ENCODE results near the gene ZNF335.
"Not testable (repeated sequence)": the region's sequence is repeated elsewhere in the genome, so short reads cannot be mapped to it uniquely, and the experiment has no call there.

ZNF335 gene

DNA sequence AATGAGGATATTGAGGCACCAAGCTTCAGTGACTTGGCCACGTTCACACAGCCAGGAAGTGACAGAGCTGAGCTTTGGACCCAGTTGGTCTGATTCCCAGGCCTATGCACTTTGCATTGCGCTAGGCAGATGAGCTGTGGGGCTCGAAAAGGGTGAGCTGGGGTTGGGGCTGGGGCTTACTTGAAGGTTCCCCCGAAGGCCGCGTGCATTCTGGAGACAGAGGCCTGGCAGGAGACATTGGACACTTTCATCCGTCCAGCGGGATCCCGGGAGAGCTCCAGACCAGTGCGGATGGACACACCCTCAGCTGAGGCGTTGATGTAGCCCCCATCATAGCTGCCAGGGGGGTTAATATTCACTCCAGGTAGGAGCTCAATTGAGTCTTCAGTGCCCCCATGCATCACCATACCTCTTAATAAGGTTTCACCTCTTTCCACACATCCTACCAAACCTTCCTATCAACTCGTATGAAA is 62.6 kb downstream of the ZNF335 start:
- DNase-seq = no peak

DNA sequence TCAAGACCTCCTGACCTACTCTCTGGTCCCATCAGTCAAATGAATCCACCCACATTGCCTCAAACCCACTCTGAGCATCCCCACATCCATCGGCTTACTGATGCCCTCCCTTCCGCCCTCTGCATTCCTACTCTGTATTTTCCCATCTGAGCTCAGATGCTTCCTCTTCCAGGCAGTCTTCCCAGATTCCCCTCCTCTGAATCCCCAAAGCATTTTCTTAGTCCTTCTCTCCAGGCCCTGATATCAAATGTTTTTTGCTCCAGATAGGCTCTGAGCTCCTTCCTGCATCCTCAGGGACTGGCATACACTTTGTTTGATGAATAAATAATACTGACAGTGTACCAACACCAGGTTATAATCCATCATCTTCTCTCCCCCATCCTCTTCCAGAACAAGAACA is 63.9 kb downstream of the ZNF335 start:
- no peak for DNase-seq

DNA sequence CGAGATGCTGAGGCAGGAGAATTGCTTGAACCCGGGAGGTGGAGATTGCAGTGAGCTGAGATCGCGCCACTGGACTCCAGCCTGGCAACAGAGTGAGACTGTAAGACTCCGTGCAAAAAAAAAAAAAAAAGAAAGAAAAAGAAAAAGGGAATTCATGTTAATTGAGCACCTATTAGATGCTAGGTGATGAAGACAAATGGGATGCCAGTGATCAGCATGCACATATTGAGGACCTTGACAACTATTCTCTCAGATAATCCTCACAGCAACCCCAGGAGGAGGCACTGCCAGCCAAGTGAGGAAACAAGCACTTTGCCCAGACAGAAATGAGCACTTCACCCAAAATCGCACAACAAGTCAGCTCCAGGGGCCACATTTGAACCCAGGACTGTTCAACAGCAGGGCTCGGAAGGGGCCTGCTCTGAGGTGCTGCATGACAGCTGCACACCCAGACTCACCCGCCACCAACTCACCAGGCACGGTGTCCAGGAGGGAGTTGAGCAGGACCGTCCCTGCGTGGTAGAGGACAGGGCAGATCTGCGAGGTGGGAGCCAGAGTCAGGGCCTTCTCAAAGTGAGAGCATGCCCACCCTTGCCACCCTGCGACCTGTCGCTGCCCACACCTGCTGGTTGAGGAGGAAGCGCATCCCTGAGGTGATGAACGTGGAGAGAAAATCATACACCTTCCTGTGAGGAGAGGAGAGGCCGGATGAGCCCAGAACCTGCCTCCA is 64.6 kb downstream of the ZNF335 start:
- DNase-seq = no peak

DNA sequence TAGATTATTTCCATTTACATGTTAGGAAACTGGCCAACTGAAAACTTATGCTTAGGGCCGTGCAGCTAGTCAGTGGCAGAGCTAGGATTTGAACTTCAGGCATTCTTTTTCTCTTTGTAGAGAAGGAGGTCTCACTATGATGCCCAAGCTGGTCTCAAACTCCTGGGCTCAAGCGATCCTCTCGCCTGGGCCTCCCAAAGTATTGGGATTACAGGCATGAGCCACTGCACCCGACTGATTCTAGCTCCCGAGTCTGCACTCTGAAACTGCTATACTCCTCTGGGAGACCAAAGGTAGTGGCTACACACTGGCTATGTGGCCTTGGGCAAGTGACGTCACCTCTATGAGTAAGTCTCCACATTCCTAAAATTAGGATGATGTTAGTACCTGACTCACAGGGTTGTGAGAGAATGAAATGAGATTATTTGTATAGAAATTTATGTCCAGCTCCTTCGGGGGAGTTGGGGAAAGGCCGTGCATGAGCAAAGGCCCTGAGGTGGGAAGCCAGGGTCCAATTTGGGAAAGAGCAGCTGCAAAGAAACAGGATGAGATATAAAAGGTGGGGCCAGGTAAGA is 66.4 kb downstream of the ZNF335 start:
- DNase-seq = peak; percentile 44

DNA sequence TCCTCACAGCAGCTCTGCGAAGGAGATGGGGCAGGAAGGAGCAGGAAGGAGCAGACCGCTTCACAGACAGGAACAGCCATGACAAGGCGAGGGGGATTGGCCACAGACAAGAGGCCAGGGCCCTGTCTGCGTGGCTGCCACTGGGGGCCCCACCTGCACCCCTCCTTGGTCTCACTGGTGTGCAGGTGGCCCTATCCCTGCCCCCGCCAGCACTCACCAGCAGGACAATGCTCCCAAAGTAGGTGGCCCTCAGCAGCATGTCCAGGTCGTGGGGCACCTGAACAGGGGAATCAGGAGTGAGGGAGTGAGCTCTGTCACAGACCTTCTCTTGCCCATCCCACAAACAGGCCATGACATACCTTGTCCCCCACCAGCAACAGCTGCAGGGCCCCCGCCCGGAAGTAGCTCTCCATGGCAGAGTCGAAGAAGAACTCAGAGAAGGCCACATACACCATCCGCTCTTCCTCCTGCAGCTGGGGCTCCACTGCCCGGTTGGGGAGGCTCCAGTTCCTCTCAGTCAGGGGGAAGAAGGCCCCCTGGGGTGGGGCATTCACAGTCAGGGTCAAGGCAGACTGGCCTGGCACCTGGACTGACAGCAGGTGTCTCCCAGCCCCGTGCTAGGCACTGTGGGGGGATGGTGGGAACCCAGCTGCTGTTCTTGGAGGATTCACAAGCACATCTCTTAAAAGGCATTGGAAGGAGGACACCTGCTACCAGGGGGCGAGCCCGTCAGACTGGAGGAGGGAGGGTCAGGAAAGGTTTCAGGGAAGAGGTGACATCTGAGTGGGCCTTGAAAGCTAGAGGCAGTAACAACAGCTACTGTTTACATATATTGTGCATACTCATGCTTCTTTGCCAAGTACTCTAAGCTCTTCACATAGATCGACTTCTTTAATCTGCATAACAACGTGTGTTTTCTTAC is 67.2 kb downstream of the ZNF335 start:
- no peak for DNase-seq

DNA sequence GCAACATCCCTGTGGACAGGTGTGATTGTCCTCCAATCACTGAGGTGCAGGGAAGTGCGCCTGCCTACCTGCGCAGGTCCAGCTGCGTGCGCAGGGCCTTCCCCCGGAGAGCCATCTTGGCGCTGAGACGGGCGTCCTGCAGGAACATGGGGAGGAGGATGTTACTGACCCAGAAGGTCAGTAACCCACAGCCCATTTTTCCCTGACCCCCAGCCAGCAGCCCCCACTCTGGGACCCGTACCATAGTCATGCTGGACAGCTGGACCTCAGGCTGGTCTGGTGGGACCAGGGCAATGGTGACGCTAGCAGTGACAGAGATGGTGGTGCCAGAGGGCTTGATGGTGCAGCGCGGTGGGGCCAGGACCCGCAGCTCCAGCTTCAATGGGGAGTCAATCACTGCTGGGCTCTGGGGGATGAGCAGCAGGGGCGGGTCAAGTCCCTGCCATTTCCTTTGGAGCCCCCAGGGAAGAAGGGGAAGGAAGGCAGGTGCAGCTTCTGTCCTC is 69.8 kb downstream of the ZNF335 start:
- no peak for DNase-seq

DNA sequence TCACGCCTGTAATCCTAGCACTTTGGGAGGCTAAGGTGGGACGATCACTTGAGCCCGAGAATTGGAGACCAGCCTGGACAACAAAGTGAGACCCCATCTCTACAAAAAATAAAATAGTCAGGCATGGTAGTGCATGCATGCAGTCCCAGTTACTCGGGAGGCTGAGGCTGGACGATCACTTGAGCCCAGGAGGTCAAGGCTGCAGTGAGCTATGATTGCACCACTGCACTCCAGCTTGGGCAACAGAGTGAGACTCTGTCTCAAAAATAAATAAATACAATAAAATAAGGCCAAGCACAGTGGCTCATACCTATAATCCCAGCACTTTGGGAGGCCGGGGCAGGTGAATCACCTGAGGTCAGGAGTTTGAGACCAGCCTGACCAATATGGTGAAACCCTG is 70.7 kb downstream of the ZNF335 start:
- not testable (repeated sequence) for DNase-seq

DNA sequence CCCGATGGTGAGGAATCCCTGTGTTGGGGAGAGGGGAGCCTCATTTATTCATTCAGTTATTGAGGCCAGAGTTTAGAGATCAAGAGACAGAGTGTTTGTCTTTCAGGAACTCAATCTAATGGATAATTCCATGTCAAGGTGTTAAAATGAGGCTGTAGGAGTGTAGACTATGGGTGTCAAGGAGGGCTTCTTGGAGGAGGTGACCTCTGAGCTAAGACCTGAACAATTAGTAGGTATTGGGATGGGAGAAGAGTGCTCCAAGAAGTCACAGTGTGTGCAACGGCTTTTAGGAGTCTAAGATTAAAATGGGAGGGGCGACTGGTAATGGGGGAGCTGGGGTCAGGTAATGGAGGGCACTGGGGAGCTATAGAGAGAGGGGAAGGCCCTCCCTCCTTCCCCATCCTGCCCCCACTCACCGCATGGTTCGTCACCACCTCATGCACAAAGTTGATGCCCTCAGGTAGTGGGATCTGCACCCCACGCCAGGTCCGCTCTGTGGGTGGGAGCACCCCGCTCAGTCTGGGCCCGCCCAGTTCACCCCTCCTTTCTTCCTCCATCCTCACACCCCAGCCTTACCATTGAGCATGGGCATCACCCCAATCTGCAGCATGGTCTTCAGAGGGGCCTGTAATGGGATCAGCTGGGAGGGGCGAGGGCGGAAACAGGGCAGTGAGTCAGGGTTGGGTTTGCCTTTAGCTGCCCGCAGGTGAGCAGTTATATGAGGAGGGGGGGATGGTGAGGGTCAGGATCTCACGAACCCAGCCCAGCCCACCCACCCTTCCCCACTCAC is 72.8 kb downstream of the ZNF335 start:
- DNase-seq = no peak
